ENCODE results near the gene SERPINA3.
A peak's percentile ranks its signal among the peaks of the same experiment; 100 is the strongest.

The SERPINA3 gene

DNA sequence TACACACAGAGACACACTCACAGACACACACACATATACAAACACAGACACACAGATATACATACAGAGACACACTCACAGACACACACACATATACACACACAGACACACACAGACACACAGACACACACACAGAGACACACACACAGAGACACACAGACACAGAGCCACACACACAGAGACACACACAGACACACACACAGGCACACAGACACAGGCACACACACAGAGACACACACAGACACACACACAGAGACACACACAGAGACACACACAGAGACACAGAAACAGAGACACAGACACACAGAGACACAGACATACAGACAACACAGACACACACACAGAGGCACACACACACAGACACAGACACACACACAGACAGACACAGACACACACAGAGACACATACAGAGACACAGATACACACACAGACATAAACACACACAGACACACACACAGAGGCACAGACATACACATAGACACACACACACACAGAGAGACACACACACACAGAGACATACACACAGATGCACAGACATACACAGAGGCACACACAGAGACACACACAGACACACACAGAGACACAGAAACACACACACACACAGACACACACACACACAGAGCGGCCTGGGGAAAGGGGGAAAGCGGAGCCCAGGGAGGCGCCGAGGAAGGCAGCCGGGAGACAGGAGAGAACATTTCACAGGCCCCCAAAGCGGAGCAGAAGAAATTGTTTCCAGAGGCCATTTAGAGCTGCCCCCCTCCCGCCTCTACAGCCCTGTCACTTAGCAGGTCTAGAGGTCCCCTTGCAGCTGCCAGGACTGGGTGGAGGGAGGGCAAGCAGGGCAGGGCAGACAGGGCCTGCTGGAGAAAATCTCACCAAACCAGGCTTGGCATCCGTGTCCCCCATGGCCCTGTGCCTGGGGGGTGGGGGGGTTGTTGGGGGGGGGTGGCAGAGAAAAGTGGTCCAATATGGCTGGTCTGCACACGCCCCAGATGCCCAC is 38.9 kb downstream of the SERPINA3 start:
- FAIRE-seq = no peak
- no peak for DNase-seq (ENCODE audit: low spot score)

DNA sequence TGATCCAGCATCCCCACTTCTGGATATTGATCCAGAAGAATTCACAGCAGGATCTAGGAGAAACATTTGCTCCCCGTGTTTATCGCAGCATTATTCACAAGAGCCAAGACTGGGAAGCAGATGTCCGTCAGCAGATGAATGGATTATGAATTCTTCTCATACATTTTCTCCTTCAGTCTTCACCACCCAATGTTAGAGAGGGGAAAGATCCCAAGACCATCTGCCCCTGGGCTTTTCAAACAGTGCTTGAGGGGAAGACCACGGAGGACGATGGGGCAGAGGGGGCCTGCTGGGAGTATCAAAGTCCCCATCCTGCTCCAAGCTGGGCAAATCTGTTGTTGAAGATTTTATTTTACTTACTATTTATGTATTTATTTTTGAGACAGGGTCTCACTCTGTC is 41.1 kb downstream of the SERPINA3 start:
- FAIRE-seq = no peak

DNA sequence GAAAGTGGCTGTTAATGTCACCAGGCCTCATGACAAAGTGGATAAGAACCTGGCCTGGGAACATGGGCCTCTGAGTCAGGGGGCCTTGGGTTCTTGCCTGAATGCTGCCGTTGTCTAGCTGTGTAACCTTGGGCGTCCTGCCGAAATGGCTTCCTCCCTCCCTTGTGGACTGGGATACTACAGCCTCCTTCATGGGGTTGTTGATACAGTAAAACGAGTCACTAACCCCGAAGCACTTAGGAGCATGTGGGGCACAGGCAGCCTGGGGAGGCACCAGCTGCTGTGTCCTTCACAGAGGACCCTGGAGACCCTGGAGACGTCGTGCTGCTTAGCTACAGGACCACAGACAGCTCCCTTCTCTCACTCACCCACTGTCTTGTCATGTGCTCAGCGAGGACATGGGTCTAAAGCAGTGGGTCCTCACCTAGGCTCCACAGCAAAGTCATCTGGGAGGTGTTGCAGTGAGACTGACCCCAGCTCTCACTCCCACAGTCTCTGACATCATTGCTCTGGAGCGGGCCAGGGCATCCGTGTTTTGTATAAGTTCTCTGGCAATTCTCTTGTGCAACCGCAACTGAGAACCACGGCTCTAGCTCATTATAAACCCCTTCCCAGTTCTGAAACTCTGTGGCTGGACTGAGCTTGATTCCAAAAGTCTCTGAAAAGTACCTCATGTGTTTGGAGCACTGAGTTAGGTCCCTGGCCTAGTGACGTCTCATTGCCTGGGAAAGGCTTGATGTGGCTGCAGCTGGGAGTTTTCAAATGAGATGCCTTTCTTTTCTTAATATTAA is 42.1 kb downstream of the SERPINA3 start:
- DNase-seq (ENCODE audit: low spot score) = no peak
- FAIRE-seq = no peak

More for the DNA sequence above, 41.1 kb downstream of the SERPINA3 start:
- no peak for DNase-seq (ENCODE audit: low spot score)

DNA sequence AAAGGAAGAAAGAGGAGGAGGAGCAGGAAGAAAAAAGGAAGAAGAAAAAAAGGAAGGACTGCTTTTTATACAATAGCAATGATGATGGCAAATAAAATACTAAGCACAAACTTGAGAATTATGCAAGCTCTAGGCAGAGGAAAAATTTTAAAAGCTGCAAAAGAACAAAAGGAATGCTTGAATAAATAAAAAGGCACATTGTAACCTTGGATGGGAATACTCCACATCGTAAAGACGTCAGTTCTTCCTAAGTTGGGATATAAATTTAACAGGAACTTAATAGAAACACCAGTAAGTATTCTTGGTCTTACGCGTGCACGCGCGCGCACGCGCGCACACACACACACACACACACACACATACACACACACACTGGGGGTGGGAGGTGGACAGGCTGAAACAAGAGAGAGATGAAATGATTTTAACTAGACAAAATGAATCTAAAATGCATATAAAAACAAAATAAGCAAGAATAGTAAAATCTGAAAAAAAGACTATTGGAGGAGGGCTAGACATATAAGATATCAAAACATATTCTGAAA is 43.0 kb downstream of the SERPINA3 start:
- FAIRE-seq = no peak
- DNase-seq (ENCODE audit: low spot score) = no peak

DNA sequence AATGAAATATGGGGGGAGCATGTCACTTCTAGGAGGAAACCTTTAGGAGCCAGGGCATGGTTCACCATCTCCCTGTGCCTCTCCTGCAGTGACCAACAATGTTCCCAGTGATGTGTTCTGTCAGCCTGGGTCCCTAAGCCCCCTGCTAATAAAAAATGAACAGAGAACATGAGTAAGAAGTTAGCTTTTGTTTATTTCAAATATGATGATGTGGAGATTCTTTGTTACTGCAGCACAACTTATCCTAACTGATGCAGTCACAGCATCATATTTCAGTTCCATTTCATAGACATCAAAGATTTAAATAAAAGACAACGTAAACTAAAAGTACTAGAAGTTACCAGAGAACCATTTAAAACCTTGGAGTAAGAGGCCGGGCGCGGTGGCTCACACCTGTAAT is 43.9 kb downstream of the SERPINA3 start:
- DNase-seq (ENCODE audit: low spot score) = no peak
- no peak for FAIRE-seq

DNA sequence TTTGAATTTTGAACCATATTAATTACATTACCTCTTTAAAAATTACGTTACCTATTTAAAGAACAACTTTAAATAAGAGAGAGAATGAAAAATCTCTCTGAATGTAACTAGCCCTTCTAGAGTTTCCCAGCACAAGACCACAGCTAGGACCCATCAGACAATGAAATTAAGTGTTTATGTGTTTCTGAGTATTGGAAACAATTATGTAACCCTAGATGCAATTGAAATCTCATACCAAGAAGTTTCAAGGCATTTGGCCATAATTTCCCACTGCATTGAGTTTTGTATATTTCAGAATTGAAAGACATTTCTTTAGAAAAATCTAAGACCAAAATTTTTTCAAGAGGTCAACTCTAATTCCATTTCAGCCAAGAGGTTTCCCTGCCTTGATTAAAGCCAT is 47.1 kb downstream of the SERPINA3 start:
- DNase-seq (ENCODE audit: low spot score) = no peak
- FAIRE-seq = no peak

DNA sequence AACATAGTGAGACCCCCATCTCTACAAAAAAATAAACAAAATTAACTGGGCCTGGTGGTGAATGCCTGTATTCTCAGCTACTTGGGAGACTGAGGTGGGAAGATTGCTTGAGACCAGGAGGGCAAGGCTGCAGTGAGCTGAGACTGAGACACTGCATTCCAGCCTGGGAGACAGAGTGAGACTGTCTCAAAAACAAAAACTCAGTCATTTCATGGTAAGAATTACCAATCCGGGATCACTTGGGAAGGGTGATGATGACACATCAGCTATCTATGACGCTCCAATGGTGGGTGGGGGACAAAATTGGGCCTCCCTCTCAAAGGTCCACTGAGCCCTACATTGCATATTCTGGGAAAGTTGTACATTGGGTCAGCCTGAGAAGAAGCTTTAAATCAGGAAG is 47.7 kb downstream of the SERPINA3 start:
- FAIRE-seq (no peak), DNase-seq (ENCODE audit: low spot score) (no peak)

DNA sequence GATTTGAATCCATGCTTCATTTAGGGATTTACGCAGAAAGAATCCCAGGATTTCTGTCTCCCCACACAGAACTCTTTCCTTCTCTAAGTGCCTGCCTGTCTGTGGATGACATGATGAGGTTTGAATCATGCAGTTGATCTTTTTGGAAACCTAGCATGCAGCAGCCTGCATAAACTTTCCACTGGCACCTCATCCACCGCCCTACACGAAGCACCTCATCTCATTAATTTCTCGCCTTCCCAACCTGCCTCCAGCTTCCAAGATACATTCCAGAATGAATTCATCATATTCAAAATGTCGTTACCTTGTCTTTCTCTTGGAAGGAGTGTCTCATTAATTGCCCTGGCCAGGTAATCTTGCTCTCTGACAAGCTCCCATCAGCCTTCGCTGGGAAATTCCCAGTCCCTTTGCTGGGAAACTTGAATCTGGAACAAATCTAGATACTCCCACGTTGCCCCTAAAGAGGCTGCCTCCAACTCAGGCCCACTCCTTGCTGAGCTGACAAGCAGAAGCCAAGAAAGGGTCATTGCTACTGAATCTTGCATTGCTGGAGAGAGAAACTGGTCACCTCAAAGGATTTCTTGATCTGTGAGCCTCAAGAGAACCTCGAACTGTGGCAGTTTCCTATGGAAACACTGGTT is 48.2 kb downstream of the SERPINA3 start:
- FAIRE-seq = no peak
- no peak for DNase-seq (ENCODE audit: low spot score)

DNA sequence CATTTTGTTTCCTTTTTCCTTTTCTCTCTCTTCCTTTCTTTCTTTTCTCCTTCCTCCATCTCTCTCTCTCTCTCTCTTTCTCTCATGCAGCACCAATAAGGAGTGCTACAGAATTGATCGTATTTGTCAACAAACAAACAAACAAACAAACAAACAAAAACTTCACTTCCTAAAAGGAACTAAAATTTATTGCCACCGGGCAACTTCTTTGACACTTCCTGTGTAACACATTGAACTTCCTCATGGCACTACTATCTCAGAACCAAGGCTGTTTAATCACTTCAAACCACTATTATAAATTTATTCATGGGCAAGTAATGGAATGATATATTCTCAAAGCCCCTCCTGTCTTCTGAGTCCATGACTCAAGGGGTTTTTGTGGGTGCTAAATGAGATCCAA is 51.3 kb downstream of the SERPINA3 start:
- DNase-seq (ENCODE audit: low spot score) (no peak), FAIRE-seq (no peak)

DNA sequence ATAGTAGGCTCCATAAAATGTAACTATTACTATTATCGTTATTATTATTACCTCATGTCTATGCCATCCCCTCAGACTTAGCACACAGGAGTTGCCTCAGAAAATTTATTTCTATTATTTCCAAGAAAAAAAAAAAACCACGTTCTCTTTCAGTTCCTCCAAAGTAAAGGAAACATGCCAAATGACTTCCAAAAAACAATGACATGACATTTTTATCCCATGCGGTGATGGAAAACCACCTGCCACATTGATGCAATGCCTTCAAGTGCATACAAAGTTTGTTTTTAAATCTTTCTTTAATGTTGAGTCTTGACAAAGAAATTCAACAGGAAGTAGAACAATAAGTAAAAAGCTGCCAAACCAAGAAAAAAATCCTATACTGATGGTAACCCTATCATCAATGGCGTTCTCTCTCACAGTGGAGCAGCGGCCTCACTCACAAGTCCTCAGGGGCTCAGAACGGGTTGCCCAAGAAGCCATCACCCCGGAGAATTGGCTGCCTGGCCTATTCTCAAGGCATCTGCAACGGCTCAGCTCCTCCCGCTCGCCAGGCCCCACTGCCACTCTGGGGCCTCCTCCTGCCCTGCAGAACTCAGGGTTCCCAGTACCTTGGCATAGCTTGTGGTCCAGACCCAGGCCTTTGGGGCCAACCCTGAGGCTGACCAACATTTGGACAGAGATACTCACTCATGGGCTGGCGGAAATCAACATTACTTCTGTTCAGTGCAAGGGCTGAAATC is 51.9 kb downstream of the SERPINA3 start:
- no peak for FAIRE-seq
- no peak for DNase-seq (ENCODE audit: low spot score)

DNA sequence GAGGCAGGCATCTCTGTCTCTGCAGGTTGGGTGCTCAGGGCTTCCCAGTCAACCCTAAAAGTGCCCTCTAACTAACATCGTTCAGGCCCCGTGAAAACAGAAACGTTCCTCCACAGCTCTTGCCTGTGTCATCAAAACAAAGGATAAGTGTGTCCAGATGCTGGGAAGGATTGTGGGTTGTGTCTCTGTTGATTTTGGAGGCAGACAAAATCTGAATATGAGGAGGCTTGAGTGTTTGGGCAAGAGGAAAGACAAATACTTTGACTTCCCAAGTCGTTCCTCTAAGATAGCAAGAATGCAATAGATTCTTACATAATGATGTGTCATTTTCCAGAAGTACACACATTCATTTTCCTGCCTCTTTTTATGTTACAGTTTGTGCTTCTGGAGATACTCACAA is 52.9 kb downstream of the SERPINA3 start:
- DNase-seq (ENCODE audit: low spot score) (no peak), FAIRE-seq (no peak)

DNA sequence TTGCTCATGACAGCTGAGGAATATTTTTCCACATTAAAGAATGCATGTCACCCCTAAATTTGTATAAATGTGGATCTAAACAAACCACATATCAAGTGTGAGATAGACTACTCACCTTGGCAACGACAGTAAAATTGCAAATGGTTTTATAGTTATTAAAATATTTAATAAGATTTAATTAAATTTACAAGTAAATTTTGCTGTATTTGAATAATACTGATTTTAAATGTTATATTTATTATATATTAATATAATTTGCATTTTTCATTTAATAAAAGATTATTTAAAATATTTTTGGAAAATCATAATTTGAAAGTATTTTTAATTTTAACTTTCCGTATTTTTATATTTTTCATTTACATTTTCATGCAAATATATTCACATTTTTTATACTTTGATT is 53.4 kb downstream of the SERPINA3 start:
- FAIRE-seq = peak; percentile 67
- DNase-seq (ENCODE audit: low spot score) = no peak

DNA sequence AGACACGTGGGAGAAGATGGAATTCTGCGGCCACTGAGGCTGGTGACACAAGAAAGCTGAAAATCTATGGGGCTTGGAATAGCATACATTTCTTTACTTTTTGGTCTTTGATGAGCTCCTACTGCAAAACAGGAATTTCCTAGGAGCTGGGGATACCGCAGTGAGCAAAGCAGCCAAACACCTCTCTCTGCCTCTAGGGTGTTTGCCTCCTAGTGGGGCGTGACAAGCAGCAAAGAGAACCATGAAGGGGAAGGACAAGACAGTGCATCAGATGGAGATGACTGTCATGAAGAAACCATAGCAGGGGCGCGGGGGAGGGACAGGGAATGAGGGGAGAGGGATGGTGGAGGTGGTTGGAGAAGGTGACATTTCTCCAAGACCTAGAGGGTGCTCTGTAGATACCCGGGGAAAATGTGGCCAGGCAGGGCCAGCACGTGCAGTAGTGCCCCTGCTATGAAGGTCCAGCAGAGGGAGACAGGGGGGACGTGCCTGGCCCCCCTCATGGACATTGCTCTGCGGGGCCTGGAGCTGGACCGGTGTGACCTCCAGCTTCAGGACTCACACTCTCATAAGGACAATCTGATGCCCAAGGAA is 58.6 kb downstream of the SERPINA3 start:
- DNase-seq (ENCODE audit: low spot score) = no peak
- no peak for FAIRE-seq

DNA sequence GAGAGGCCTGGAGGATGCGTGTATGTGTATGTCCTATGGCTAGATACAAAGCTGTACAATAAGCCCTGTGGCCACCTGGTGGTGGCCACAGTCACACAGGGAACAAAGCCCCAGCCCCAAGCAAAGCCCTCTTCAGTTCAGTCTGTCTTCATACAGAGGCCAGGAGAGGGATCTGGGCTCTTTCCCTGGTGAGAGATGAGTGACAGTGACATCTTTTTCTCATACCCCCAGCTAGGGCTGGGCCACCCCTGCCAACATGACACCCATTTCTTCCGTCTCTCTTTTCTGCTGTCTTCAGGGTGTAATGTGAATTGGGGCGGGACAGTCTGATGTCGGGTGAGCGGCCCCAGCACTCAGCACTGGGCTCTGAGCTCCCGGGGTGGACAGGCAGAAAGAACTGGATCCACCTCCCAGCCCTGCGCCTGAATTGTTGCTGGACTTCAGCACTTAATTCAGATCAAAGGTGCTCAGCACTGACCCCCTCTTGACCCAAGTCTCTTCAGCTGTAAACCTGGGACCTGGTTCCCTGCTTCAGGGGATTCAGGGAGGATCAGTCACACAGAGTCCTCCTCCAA is 59.8 kb downstream of the SERPINA3 start:
- no peak for DNase-seq (ENCODE audit: low spot score)

DNA sequence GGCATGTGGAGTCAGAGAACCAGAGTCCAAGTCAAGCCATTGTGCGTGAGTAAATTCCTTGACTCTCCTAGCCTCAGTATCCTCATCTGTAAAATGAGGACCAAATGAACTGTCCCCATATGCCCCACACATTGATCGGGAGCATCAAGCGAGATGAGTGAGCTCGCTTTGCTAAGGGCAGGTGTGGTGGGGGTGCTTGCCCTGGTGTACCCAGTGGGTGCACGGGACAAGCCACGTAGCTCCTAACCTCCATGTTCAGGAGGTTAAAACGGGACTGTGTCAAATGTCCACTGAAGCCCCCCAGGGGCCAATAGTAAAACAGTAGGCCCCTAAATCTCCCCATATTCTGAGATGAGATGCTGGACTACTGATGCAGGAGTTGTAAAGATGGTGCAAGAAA is 60.9 kb downstream of the SERPINA3 start:
- FAIRE-seq = no peak
- no peak for DNase-seq (ENCODE audit: low spot score)

More for the DNA sequence above, 59.8 kb downstream of the SERPINA3 start:
- FAIRE-seq = no peak
